Caco-2 (cell line): Measurements from ENCODE around the gene NRK. TPM values are rescaled to one million over a fixed set of nuclear protein-coding genes. Genes with fewer than 3 reads are reported as not detected.

Experiments
- Bru-seq: library from RNA; stranded (reverse); fragments of 400-500 nt; gene quantifications from one replicate; lab custom pipeline; 2021; lab: Mats Ljungman, UMichigan
- BruChase-seq, 2 experiments: library from RNA; stranded (reverse); fragments of 400-500 nt; gene quantifications; one replicate each; lab custom pipeline; 2021; lab: Mats Ljungman, UMichigan
- BruUV-seq: library from RNA; stranded (reverse); fragments of 400-500 nt; replicated peaks from 2 replicates; lab custom pipeline; 2021; lab: Mats Ljungman, UMichigan
- CTCF ChIA-PET: fragments of 300-600 bp; sonication (Branson Sonifier 250); formaldehyde crosslinking; loops from one replicate; lab custom pipeline; 2022; ENCODE audit warnings: antibody characterized with exemption; lab: Charles Lee
- POLR2A ChIA-PET: fragments of 300-600 bp; sonication (Branson Sonifier 250); formaldehyde crosslinking; loops from one replicate; lab custom pipeline; 2022; ENCODE audit warnings: antibody characterized with exemption; lab: Charles Lee
- DNase-seq, 2 experiments: peaks; one replicate each; pipeline versions ENCODE4 v3.0.0 to v3.0.0-alpha.2; 2020 to 2022
- H3K27me3 ChIP-seq: replicated peaks from 2 replicates; pipeline ENCODE4 v1.6.0; 2011; ENCODE audit warnings: low read length; ENCODE audit not compliant: control insufficient read depth, insufficient read depth
- H3K36me3 ChIP-seq: 2 replicates; pipeline ENCODE4 v1.5.1; 2011; ENCODE audit warnings: low read length; ENCODE audit not compliant: control insufficient read depth, insufficient read depth
- H3K4me1 ChIP-seq: fragments of 250-450 bp; sonication (Bioruptor Pico); 2 replicates; pipeline ENCODE4 v1.5.1; 2020; ENCODE audit warnings: mild to moderate bottlenecking
- H3K4me3 ChIP-seq: 2 replicates; pipeline ENCODE4 v1.5.1; 2011; ENCODE audit warnings: low read depth, mild to moderate bottlenecking, control low read depth, low read length
- H3K9me3 ChIP-seq: fragments of 250-450 bp; sonication (Bioruptor Pico); 2 replicates; pipeline ENCODE4 v1.5.1; 2020; ENCODE audit warnings: mild to moderate bottlenecking, moderate library complexity
- H3K27ac Mint-ChIP-seq: one replicate; pipeline ENCODE4 v1.8.0; 2022; ENCODE audit warnings: mixed read lengths; ENCODE audit not compliant: unreplicated experiment
- H3K27me3 Mint-ChIP-seq: one replicate; pipeline ENCODE4 v1.8.0; 2022; ENCODE audit warnings: mixed read lengths; ENCODE audit not compliant: insufficient read depth, unreplicated experiment
- H3K36me3 Mint-ChIP-seq: one replicate; pipeline ENCODE4 v1.8.0; 2022; ENCODE audit warnings: mild to moderate bottlenecking, mixed read lengths; ENCODE audit not compliant: insufficient read depth, unreplicated experiment
- H3K4me1 Mint-ChIP-seq: one replicate; pipeline ENCODE4 v1.8.0; 2022; ENCODE audit warnings: low read depth, mixed read lengths; ENCODE audit not compliant: unreplicated experiment
- H3K4me3 Mint-ChIP-seq: one replicate; pipeline ENCODE4 v1.8.0; 2022; ENCODE audit warnings: mild to moderate bottlenecking, moderate library complexity, mixed read lengths; ENCODE audit not compliant: unreplicated experiment
- H3K9me3 Mint-ChIP-seq: one replicate; pipeline ENCODE4 v1.8.0; 2022; ENCODE audit warnings: mixed read lengths; ENCODE audit not compliant: unreplicated experiment
- CTCF ChIP-seq, 2 experiments: fragments of 200-600 bp in 1 of 2; IDR thresholded peaks; 1 replicate in 1 of 2; 2 replicates in 1 of 2; pipeline versions ENCODE4 v1.5.1 to v1.8.0; 2011 to 2022; ENCODE audit warnings: antibody characterized with exemption in 1 of 2, control low read depth in 1 of 2, inconsistent platforms in 1 of 2, low read depth in 1 of 2, low read length in 1 of 2, mild to moderate bottlenecking in 1 of 2, moderate library complexity in 1 of 2; ENCODE audit not compliant: insufficient read depth in 1 of 2, severe bottlenecking in 1 of 2, unreplicated experiment in 1 of 2
- intact Hi-C: fragments of 100-400 bp; cut with micrococcal nuclease; formaldehyde crosslinking; loops from one replicate; pipeline ENCODE4 v1.10.0; 2022; ENCODE audit not compliant: unreplicated experiment
- long read RNA-seq: library from polyadenylated mRNA; stranded (forward); transcript quantifications from one replicate; pipeline ENCODE4 v2.0.0, GENCODE V29; 2022
- total RNA-seq: library from RNA; stranded (reverse); gene quantifications from 2 replicates; pipeline ENCODE4 v1.2.3, GENCODE V29; 2022

Gene NRK
- total RNA-seq: 0.16 and 0.32 TPM in 2 replicates
- Bru-seq, nascent RNA: percentile 18 among the genes with signal in this experiment
- percentile 8 among the genes with signal in this experiment for BruChase-seq, experiment 1, labeled RNA remaining after a 2-hour chase
- percentile 10 among the genes with signal in this experiment for BruChase-seq, experiment 2, labeled RNA remaining after a 6-hour chase
- long read RNA-seq: 0 reads

GRCh38 chrX:105822138-105823091 is at the start of gene NRK:
Gene NRK, plus strand, starts transcription at chrX:105822539. Its CDS starts 307 bp downstream, at chrX:105822846.
- no peaks in the 10 kb centered on the region for H3K4me1 ChIP-seq
- peak within 1 kb of the TSS; percentile 52 for H3K4me3 Mint-ChIP-seq
- ChIA-PET POLR2A (no interaction called here), CTCF (no interaction called here)
- no peak for TF ChIP-seq CTCF (IDR thresholded peaks at IDR 0.05; ENCODE audit: insufficient read depth in 1 of 2, low read depth in 1 of 2, low read length in 1 of 2, severe bottlenecking in 1 of 2, unreplicated experiment in 1 of 2)
- H3K27me3 Mint-ChIP-seq: no peaks in the 10 kb centered on the region
- H3K27me3 ChIP-seq: no peaks in the 10 kb centered on the region
- no peak within 1 kb of the TSS for H3K27ac Mint-ChIP-seq
- no peak within 1 kb of the TSS for H3K4me3 ChIP-seq
- no peak for DNase-seq
- no peaks in the 10 kb centered on the region for H3K4me1 Mint-ChIP-seq
- no peaks in the 10 kb centered on the region for H3K9me3 ChIP-seq
- no peaks in the 10 kb centered on the region for H3K9me3 Mint-ChIP-seq
- BruUV-seq: no TSS peak
- H3K36me3 ChIP-seq: no peaks in the 10 kb centered on the region
- H3K36me3 Mint-ChIP-seq: no peaks in the 10 kb centered on the region
- intact Hi-C loops: no loop called here

- BruUV-seq: no TSS peak
- intact Hi-C loops: no loop called here
- no peaks in the 10 kb centered on the region for H3K4me1 ChIP-seq
Measured at GRCh38 chrX:105773801-105774200, 48.5 kb upstream of the NRK start.

More at GRCh38 chrX:105773801-105774200, 48.5 kb upstream of the NRK start:
- Mint-ChIP-seq H3K9me3 (no peaks in the 10 kb centered on the region), H3K4me1 (no peaks in the 10 kb centered on the region), H3K36me3 (no peaks in the 10 kb centered on the region), H3K4me3 (no peak overlapping the region), H3K27me3 (peaks cover 13% of the 10 kb centered on the region), H3K27ac (no peak overlapping the region)
- CTCF ChIA-PET: no interaction called here
- Histone ChIP-seq H3K27me3 (no peaks in the 10 kb centered on the region), H3K4me3 (no peak overlapping the region), H3K36me3 (no peaks in the 10 kb centered on the region), H3K9me3 (no peaks in the 10 kb centered on the region)
- TF ChIP-seq CTCF (IDR thresholded peaks at IDR 0.05; ENCODE audit: insufficient read depth in 1 of 2, low read depth in 1 of 2, low read length in 1 of 2, severe bottlenecking in 1 of 2, unreplicated experiment in 1 of 2): no peak
- POLR2A ChIA-PET: no interaction called here
- no peak for DNase-seq
